GM04504 (cell line): ENCODE data around the gene DRC1.
A peak's percentile ranks its signal among the peaks of the same experiment; 100 is the strongest.
"Not testable (repeated sequence)": the region's sequence is repeated elsewhere in the genome, so short reads cannot be mapped to it uniquely, and the experiment has no call there.

ENCODE experiments used
- DNase-seq: peaks from one replicate; pipeline ENCODE4 v3.0.0-alpha.2; 2012; ENCODE audit warnings: low read depth

Gene DRC1

GRCh38 chr2:26401739-26402541 lies at the start of gene DRC1:
TSS of gene DRC1 (plus strand) at chr2:26401920. CDS start at chr2:26401990, 70 bp downstream.
- peak; percentile 56 for DNase-seq

GRCh38 chr2:26352892-26353291 lies 48.8 kb upstream of the DRC1 start:
- DNase-seq = no peak

DNA sequence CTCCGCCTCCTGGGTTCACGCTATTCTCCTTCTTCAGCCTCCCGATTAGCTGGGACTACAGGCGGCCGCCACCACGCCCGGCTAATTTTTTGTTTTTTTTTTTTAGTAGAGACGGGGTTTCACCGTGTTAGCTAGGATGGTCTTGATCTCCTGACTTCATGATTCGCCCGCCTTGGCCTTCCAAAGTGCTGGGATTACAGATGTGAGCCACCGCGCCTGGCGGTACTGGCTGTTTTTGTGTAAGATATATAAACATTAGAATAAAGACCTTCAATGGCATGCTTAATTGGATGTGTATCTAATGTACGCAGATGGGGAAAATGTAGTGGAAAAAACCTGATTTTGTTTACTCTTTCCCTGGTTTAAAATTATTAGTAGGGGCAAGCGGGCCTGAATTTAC lies 47.3 kb upstream of the DRC1 start:
- DNase-seq = not testable (repeated sequence)

- no peak for DNase-seq
These were observed 46.4 kb upstream of the DRC1 start for GRCh38 chr2:26355038-26355995.

DNA sequence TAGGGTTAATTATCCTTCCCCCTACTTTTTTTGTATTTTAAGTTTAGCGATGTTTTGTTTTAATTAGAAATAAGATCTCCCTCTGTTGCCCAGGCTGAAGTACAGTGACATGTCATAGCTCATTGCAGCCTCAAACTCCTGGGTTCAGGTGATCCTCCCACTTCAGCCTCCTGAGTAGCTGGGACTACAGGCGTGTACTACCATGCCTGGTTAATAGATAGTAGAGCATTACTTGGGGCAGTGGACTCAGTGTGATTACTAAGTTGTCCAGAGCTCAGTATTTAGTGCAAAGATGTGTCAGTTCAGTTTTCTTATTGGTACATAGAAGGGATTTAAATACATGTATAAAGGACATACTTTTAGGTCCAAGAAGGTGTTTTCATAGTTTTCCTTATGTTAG lies 45.6 kb upstream of the DRC1 start:
- no peak for DNase-seq

- DNase-seq = no peak
These were observed 44.9 kb upstream of the DRC1 start for GRCh38 chr2:26356771-26357170.

GRCh38 chr2:26359886-26360473 lies 41.7 kb upstream of the DRC1 start:
- no peak for DNase-seq

GRCh38 chr2:26363323-26363722 lies 38.4 kb upstream of the DRC1 start:
- DNase-seq = no peak

GRCh38 chr2:26363958-26364357 lies 37.8 kb upstream of the DRC1 start:
- DNase-seq = no peak

DNA sequence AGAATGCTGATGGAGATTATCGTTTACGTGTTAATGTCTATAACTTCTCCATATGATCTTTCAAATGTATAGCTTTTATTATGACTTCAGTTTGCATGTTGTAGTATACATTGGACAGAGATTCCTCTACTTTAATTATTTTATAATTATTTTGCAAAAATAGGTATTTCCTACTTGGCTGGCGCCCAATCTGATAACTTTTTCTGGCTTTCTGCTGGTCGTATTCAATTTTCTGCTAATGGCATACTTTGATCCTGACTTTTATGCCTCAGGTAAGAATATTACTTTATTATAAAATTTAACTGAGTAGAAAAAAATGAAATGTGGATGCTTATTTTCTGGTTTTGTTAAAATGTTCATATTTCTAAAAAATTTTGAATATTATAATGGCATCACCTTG lies 37.1 kb upstream of the DRC1 start:
- DNase-seq = no peak

DNA sequence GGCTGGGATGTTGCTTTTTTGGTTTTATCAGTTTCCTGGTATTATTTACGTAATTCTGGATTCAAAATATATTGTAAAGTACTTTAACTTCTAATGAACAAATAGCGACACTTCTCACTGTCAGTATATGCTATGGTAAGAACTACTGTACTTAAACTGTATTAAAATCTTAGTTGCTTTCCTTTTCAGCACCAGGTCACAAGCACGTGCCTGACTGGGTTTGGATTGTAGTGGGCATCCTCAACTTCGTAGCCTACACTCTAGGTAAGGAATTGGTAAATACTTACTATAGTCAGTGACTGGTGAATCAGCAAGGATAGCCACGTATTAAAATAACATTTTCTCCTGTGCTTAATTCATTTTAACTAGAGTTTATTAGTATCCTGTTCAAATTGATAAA lies 34.8 kb upstream of the DRC1 start:
- DNase-seq = no peak

DNA sequence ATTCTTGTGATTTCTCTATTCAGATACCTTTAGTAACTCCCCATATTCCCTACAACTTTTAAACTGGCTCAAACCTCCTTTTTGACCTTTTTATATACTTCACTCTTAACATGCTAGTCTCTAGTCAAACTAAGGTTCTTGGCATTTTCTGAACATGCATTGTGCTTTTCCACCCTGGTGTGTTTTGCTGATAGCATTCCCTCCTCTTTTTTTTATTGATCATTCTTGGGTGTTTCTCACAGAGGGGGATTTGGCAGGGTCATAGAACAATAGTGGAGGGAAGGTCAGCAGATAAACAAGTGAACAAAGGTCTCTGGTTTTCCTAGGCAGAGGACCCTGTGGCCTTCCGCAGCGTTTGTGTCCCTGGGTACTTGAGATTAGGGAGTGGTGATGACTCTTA lies 32.1 kb upstream of the DRC1 start:
- DNase-seq = not testable (repeated sequence)

DNA sequence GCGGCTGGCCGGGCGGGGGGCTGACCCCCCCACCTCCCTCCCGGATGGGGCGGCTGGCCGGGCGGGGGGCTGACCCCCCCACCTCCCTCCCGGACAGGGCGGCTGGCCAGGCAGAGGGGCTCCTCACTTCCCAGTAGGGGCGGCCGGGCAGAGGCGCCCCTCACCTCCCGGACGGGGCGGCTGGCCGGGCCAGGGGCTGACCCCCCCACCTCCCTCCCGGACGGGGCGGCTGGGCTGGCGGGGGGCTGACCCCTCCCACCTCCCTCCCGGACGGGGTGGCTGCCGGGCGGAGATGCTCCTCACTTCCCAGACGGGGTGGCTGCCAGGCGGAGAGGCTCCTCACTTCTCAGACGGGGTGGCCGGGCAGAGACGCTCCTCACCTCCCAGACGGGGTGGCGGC lies 30.8 kb upstream of the DRC1 start:
- not testable (repeated sequence) for DNase-seq

- no peak for DNase-seq
These were observed 24.9 kb upstream of the DRC1 start for GRCh38 chr2:26376799-26377198.

DNA sequence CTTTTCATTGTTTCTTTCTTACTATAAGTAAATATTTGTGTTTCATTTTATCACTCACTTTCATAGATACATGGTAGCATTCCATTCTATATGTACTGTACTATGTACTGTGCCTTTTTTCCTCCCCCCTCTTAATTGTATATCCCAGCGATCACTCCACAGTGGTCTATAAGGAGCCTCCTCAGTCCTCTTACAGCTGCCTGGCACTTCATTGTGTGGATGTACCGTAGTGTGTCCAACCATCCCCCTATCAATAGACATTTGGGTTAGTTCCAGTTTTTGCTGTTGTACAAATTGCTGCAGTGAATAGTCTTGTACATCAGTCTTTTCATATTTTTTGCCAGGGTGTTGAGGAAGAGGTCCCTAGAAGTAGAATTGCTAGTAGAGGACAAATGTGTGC lies 21.4 kb upstream of the DRC1 start:
- no peak for DNase-seq

DNA sequence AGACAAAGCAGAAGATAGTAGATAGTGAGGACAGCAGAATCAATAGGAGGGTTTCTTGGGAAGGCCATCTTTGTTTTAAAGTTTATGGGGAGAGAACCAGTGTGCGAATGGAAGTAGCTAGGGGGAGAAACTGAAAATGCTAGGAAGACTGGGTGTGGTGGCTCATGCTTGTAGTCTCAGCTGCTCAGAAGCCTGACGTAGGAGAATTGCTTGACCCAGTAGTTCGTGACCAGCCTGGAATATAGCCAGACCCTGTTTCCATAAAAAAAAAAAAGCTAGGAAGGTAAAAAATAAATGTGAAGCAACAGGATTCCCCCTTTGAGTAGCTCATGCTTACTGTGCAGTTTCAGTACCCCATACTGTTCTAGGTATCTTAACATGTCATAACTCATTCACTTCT lies 19.2 kb upstream of the DRC1 start:
- no peak for DNase-seq

GRCh38 chr2:26384183-26384582 lies 17.5 kb upstream of the DRC1 start:
- DNase-seq = no peak

DNA sequence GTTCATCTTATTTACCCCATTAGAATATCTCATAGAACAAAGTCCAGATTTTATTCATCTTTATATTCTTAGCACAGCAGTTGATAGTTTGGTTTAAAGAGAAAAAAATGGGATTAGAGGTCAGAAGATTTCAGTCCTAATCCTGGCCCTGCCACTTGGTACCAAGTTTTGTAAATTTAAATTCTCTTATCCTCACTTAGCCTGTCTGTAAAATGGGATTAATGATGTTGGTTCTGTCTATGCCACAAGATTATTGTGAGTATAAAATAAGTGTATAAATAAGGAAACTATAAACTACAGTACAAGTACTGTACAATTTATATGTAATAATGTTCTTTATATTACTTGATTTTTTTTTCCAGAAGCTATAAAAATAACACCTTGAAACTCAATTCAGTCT lies 17.1 kb upstream of the DRC1 start:
- no peak for DNase-seq

- no peak for DNase-seq
These were observed 14.5 kb upstream of the DRC1 start for GRCh38 chr2:26387189-26387588.

- no peak for DNase-seq
These were observed 7.0 kb upstream of the DRC1 start for GRCh38 chr2:26394694-26395093.

- DNase-seq = no peak
These were observed 6.3 kb upstream of the DRC1 start for GRCh38 chr2:26395394-26395793.

GRCh38 chr2:26396734-26397298 lies 4.9 kb upstream of the DRC1 start:
- DNase-seq = no peak
